ENCODE data around the gene PARD3. TPM values are rescaled to one million over a fixed set of nuclear protein-coding genes. Genes with fewer than 3 reads are reported as not detected.

PARD3 gene
- total RNA-seq, 1 donor from 2014 or later, result 26.0 TPM

GRCh38 chr10:34553747-34554146 is 261.3 kb downstream of the PARD3 start:
- Mint-ChIP-seq H3K27me3 (ENCODE audit: low read depth) (no peaks in the 10 kb centered on the region), H3K4me1 (ENCODE audit: low read depth) (peaks cover 34% of the 10 kb centered on the region), H3K27ac (ENCODE audit: unreplicated experiment) (no peak overlapping the region), H3K36me3 (ENCODE audit: low read depth) (no peaks in the 10 kb centered on the region), H3K9me3 (ENCODE audit: low read depth) (no peaks in the 10 kb centered on the region), H3K4me3 (ENCODE audit: unreplicated experiment) (no peak overlapping the region)
- no peak for TF ChIP-seq CTCF (IDR thresholded peaks at IDR 0.05)
- no peak for DNase-seq (ENCODE audit: low spot score)

- no peak for DNase-seq (ENCODE audit: low spot score)
Measured at GRCh38 chr10:34551295-34551694, 263.8 kb downstream of the PARD3 start.

GRCh38 chr10:34549953-34550352 is 265.1 kb downstream of the PARD3 start:
- no peaks in the 10 kb centered on the region for H3K9me3 Mint-ChIP-seq (ENCODE audit: low read depth)
- no peaks in the 10 kb centered on the region for H3K36me3 Mint-ChIP-seq (ENCODE audit: low read depth)
- DNase-seq (ENCODE audit: low spot score), result no peak
- no peak overlapping the region for H3K4me3 Mint-ChIP-seq (ENCODE audit: unreplicated experiment)
- H3K4me1 Mint-ChIP-seq (ENCODE audit: low read depth), result peaks cover 37% of the 10 kb centered on the region
- no peak for TF ChIP-seq CTCF (IDR thresholded peaks at IDR 0.05)
- no peak overlapping the region for H3K27ac Mint-ChIP-seq (ENCODE audit: unreplicated experiment)
- no peaks in the 10 kb centered on the region for H3K27me3 Mint-ChIP-seq (ENCODE audit: low read depth)

More at GRCh38 chr10:34551295-34551694, 263.8 kb downstream of the PARD3 start:
- no peak for TF ChIP-seq CTCF (IDR thresholded peaks at IDR 0.05)
- peaks cover 43% of the 10 kb centered on the region for H3K4me1 Mint-ChIP-seq (ENCODE audit: low read depth)
- H3K36me3 Mint-ChIP-seq (ENCODE audit: low read depth), result no peaks in the 10 kb centered on the region
- no peaks in the 10 kb centered on the region for H3K9me3 Mint-ChIP-seq (ENCODE audit: low read depth)
- no peaks in the 10 kb centered on the region for H3K27me3 Mint-ChIP-seq (ENCODE audit: low read depth)
- H3K4me3 Mint-ChIP-seq (ENCODE audit: unreplicated experiment), result no peak overlapping the region
- no peak overlapping the region for H3K27ac Mint-ChIP-seq (ENCODE audit: unreplicated experiment)

- H3K27me3 Mint-ChIP-seq (ENCODE audit: low read depth), result no peaks in the 10 kb centered on the region
- no peaks in the 10 kb centered on the region for H3K36me3 Mint-ChIP-seq (ENCODE audit: low read depth)
- H3K27ac Mint-ChIP-seq (ENCODE audit: unreplicated experiment), result no peak overlapping the region
- no peaks in the 10 kb centered on the region for H3K9me3 Mint-ChIP-seq (ENCODE audit: low read depth)
- H3K4me1 Mint-ChIP-seq (ENCODE audit: low read depth), result peaks cover 37% of the 10 kb centered on the region
- DNase-seq (ENCODE audit: low spot score), result no peak
- H3K4me3 Mint-ChIP-seq (ENCODE audit: unreplicated experiment), result no peak overlapping the region
- TF ChIP-seq CTCF (IDR thresholded peaks at IDR 0.05), result no peak
Measured at GRCh38 chr10:34549001-34549400, 266.1 kb downstream of the PARD3 start.

GRCh38 chr10:34548466-34548865 is 266.6 kb downstream of the PARD3 start:
- Mint-ChIP-seq H3K4me1 (ENCODE audit: low read depth) (peaks cover 33% of the 10 kb centered on the region), H3K9me3 (ENCODE audit: low read depth) (no peaks in the 10 kb centered on the region), H3K27ac (ENCODE audit: unreplicated experiment) (no peak overlapping the region), H3K4me3 (ENCODE audit: unreplicated experiment) (no peak overlapping the region), H3K27me3 (ENCODE audit: low read depth) (no peaks in the 10 kb centered on the region), H3K36me3 (ENCODE audit: low read depth) (no peaks in the 10 kb centered on the region)
- DNase-seq (ENCODE audit: low spot score), result no peak
- no peak for TF ChIP-seq CTCF (IDR thresholded peaks at IDR 0.05)

Data from chondrocyte (in vitro differentiated cells).